HG03460 (cell line): Measurements from ENCODE around the gene FNBP1.

Experiments
- ATAC-seq: cut with Tn5 transposase; IDR thresholded peaks from one replicate; pipeline ENCODE4 v1.9.1; 2021; ENCODE audit not compliant: unreplicated experiment

Gene FNBP1

GRCh38 chr9:129863059-129863690, 179.8 kb downstream of the FNBP1 start:
- ATAC-seq: no peak

- no peak for ATAC-seq
Measured at GRCh38 chr9:129861447-129861827, 181.6 kb downstream of the FNBP1 start.

- ATAC-seq: no peak
Measured at GRCh38 chr9:129860653-129861446, 182.1 kb downstream of the FNBP1 start.

- ATAC-seq: no peak
Measured at GRCh38 chr9:129858167-129858962, 184.6 kb downstream of the FNBP1 start.

- no peak for ATAC-seq
Measured at GRCh38 chr9:129857207-129857606, 185.8 kb downstream of the FNBP1 start.

- no peak for ATAC-seq
Measured at GRCh38 chr9:129854588-129855110, 188.3 kb downstream of the FNBP1 start.

GRCh38 chr9:129853614-129854013, 189.4 kb downstream of the FNBP1 start:
- ATAC-seq: no peak

- ATAC-seq: no peak
Measured at GRCh38 chr9:129852579-129852978, 190.4 kb downstream of the FNBP1 start.

GRCh38 chr9:129851821-129852220, 191.2 kb downstream of the FNBP1 start:
- no peak for ATAC-seq

GRCh38 chr9:129850821-129851550, 192.0 kb downstream of the FNBP1 start:
- no peak for ATAC-seq

- no peak for ATAC-seq
Measured at GRCh38 chr9:129849901-129850300, 193.1 kb downstream of the FNBP1 start.

GRCh38 chr9:129848712-129849441, 194.1 kb downstream of the FNBP1 start:
- no peak for ATAC-seq

- ATAC-seq: no peak
Measured at GRCh38 chr9:129845373-129845772, 197.6 kb downstream of the FNBP1 start.

- ATAC-seq: no peak
Measured at GRCh38 chr9:129841071-129841470, 201.9 kb downstream of the FNBP1 start.

GRCh38 chr9:129840034-129840433, 203.0 kb downstream of the FNBP1 start:
- ATAC-seq: no peak

- no peak for ATAC-seq
Measured at GRCh38 chr9:129839324-129840023, 203.5 kb downstream of the FNBP1 start.

GRCh38 chr9:129838707-129839259, 204.2 kb downstream of the FNBP1 start:
- no peak for ATAC-seq
